H1 (cell line): ENCODE results near the gene FAM43B. TPM values are rescaled to one million over a fixed set of nuclear protein-coding genes. Genes with fewer than 3 reads are reported as not detected.

Experiments
- ATF2 ChIP-seq: IDR thresholded peaks from 2 replicates; pipeline ENCODE4 v1.6.1; 2012; ENCODE audit warnings: low read length, inconsistent platforms
- BCL11A ChIP-seq, 2 experiments: IDR thresholded peaks; one replicate each; pipeline ENCODE4 v1.6.1; 2011; ENCODE audit warnings: low read depth in 2 of 2, low read length in 2 of 2, mild to moderate bottlenecking in 2 of 2
- CHD7 ChIP-seq: fragments of 300-600 bp; sonication (generic); IDR thresholded peaks from 2 replicates; pipeline ENCODE4 v1.7.1; 2012; ENCODE audit warnings: low read length, moderate library complexity, mild to moderate bottlenecking, inconsistent platforms; ENCODE audit not compliant: insufficient replicate concordance
- EP300 ChIP-seq, 2 experiments: IDR thresholded peaks; 1 replicate in 1 of 2; 2 replicates in 1 of 2; pipeline ENCODE4 v1.6.1; 2011 to 2012; ENCODE audit warnings: low read depth in 2 of 2, low read length in 2 of 2, mild to moderate bottlenecking in 2 of 2, borderline replicate concordance in 1 of 2, inconsistent platforms in 1 of 2, moderate library complexity in 1 of 2
- JUN ChIP-seq: IDR thresholded peaks from 2 replicates; pipeline ENCODE4 v1.6.1; 2011; ENCODE audit warnings: low read depth, mild to moderate bottlenecking, improper control_type of control experiment, low read length
- SP4 ChIP-seq: IDR thresholded peaks from 2 replicates; pipeline ENCODE4 v1.6.1; 2012; ENCODE audit warnings: low read length, inconsistent platforms
- polyA plus RNA-seq, 7 experiments: library from polyadenylated mRNA; depleted of rRNA in 3 of 7; stranded (reverse) in 5 of 7; unstranded in 2 of 7; fragments of >200 nt in 5 of 7; fragments of 200-250 nt in 2 of 7; gene quantifications; 1 replicate in 5 of 7; 2 replicates in 1 of 7; 4 replicates in 1 of 7; pipeline versions ENCODE4 v1.2.1 to v1.2.3, GENCODE V29; 2011 to 2013; ENCODE audit warnings: missing spikeins in 2 of 7, mixed read lengths in 2 of 7
- total RNA-seq: library from RNA; stranded (reverse); fragmentation: NEBNext Ultra II Directional; extraction: Animal tissue kit (Norgen Biotek cat#: 25700); gene quantifications from 2 replicates; pipeline ENCODE4 v1.2.1, GENCODE V29; 2021

Gene FAM43B
- total and polyA plus RNA-seq, 2 of the 8 experiments (the other 6 are each of a cell fraction or from before 2014, with no cell fraction given), result 0.88 to 2.2 TPM

GRCh38 chr1:20601129-20601825 lies 48.9 kb downstream of the FAM43B start (continued):
- TF ChIP-seq CHD7 (no peak), BCL11A (IDR thresholded peaks at IDR 0.05; ENCODE audit: low read depth in 2 of 2, low read length in 2 of 2) (no peak), ATF2 (no peak), JUN (no peak), EP300 (IDR thresholded peaks at IDR 0.05; ENCODE audit: borderline replicate concordance in 1 of 2, low read depth in 2 of 2, low read length in 2 of 2) (no peak), SP4 (no peak)
- TF ChIP-seq, all 59 proteins: peak for 0
